Retinal pigment epithelial cell (primary cell): ENCODE results near the gene DNAJB13.

Experiments
- DNase-seq: peaks from one replicate; pipeline ENCODE4 v3.0.0-alpha.2; 2010; ENCODE audit warnings: low read depth
- H3K4me3 ChIP-seq: 2 replicates; pipeline ENCODE4 v1.5.1; 2011; ENCODE audit warnings: mild to moderate bottlenecking, low read length, control low read depth, moderate library complexity
- TF ChIP-seq, protein P1 (sequence below): conservative IDR thresholded peaks from 2 replicates; pipeline ENCODE4 v1.5.1; 2011; ENCODE audit warnings: low read depth, low read length, control low read depth, inconsistent platforms

DNAJB13 gene

DNA sequence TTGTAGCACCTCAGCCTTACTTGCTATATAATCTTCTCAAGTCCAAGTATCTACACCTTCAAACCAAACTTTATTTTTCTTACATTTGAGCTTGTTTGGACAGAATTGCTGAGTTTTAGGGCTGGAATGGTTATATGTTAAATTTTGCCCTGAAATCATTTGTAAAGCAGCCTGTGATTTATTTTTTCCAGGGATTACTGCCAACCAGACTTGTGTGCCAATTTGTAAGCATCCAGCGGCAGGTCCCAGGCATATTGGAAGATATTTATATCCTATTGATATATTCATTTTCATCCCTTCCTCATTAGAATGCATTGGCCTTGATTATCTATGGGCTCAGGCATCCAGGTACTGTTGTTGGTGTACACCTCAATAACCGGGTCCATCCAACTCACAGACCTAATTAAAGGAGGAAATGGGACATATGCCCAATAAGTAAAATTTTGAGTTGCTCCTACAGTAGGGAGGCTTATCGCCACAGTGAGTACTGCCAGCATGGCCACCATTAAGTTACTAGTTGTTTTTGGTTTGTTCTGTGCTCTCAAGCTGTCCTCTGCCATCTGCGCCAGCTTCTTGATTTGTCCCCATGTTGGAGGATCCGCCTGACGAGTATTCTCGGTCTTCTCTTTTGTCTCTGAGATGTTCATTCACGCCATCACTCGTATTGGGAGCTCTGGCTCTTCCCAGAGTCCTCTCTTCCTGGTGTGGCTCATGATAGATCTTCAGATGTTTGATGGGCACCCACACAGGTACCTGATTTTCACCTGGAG lies 9.8 kb upstream of the DNAJB13 start:
- H3K4me3 ChIP-seq: no peak overlapping the region
- TF ChIP-seq, protein P1, sequence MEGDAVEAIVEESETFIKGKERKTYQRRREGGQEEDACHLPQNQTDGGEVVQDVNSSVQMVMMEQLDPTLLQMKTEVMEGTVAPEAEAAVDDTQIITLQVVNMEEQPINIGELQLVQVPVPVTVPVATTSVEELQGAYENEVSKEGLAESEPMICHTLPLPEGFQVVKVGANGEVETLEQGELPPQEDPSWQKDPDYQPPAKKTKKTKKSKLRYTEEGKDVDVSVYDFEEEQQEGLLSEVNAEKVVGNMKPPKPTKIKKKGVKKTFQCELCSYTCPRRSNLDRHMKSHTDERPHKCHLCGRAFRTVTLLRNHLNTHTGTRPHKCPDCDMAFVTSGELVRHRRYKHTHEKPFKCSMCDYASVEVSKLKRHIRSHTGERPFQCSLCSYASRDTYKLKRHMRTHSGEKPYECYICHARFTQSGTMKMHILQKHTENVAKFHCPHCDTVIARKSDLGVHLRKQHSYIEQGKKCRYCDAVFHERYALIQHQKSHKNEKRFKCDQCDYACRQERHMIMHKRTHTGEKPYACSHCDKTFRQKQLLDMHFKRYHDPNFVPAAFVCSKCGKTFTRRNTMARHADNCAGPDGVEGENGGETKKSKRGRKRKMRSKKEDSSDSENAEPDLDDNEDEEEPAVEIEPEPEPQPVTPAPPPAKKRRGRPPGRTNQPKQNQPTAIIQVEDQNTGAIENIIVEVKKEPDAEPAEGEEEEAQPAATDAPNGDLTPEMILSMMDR: no peak
- DNase-seq: no peak

GRCh38 chr11:73942010-73942409 lies 8.8 kb upstream of the DNAJB13 start:
- no peak overlapping the region for H3K4me3 ChIP-seq
- TF ChIP-seq, protein P1: no peak
- no peak for DNase-seq

DNA sequence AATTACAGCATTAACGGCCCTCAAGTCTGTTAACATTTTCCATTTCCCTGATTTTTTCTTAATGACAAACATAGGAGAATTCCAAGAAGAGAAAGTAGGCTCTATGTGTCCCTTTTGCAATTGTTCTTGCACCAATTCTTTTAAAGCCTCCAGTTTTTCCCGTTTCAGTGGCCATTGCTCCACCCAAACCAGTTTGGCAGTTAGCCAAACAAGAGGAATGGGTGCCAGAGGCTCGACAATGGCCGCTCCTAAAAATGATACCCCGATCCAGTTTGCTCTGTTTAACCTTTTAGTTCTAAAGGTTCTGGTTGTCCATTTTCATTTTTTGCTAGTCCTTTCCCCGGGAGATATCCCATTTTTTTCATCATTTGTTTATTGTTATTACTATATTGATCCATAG lies 6.7 kb upstream of the DNAJB13 start:
- no peak overlapping the region for H3K4me3 ChIP-seq
- no peak for DNase-seq
- TF ChIP-seq, protein P1: no peak

DNA sequence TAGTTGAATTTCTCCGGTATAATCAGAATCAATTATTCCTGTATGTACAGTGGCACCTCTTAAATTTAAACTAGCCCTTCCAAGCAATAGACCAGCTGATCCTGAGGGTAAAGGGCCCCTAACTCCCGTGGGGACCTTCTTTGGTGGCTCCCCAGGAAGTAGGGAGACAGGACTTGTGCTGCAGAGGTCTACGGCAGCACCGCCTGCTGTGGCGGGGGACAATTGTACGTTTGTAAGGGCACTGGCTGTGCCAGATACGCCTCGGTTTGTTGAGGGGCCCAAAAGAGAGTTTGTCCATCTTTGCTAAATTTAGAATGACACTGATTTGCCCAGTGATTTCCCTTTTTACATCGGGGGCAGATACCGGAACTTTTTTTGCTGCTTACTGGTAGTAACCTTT lies 5.9 kb upstream of the DNAJB13 start:
- DNase-seq: no peak
- TF ChIP-seq, protein P1: no peak

GRCh38 chr11:73945396-73945795 lies 5.4 kb upstream of the DNAJB13 start:
- no peak overlapping the region for H3K4me3 ChIP-seq
- DNase-seq: no peak
- TF ChIP-seq, protein P1: no peak

More for the DNA sequence above, 5.9 kb upstream of the DNAJB13 start:
- no peak overlapping the region for H3K4me3 ChIP-seq

DNA sequence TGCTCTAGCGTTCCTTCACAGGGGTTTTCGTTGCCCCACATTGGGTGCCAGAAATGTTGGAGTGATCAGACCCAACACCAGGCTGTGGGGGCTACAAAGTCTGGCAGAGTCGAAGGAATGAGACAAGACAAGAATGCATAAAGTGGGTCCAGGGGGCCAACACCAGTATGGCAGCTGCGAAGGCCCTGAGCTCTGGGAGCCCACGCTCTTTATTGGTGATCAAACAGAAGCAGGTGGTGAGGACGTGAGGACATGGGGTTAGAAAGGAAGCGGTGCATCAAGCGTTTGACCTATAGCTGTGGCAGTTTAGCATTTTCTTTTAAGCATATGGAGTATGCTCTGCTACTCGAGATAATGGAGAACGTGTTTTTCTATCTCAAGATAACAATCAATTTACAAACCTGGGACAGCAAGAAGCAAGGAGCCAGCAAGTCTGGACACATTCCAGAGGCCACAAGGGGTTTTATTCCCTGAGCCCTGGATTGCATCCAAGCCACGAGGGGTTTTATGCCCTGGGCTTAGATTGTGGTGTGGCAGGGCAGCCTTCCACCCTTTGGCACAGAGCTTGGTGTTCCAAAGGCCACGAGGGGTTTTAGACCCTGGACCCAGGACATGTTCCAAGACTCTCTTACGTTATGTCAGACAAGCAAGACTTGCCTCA lies 3.9 kb upstream of the DNAJB13 start:
- no peak for DNase-seq
- H3K4me3 ChIP-seq: no peak overlapping the region
- TF ChIP-seq, protein P1: no peak

DNA sequence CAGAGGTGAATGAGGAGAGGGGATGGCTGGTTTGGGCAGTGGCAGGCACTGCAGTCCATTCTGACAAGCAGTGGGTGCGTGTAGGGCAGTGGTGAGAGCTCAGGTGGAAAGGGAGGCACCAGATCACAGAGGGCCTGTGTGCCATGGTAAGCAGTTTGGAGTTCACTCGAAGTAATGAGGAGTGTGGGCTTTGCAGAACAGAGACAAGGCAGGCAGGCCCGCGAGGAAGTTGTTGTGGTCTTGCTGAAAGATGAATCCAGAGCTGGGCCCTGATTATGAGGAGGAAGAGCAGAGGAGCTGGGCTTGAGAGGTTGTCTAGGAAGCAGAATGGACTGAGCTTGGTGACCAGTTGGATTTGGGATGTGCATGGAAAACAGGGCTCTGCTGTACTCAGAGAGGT lies 1.6 kb upstream of the DNAJB13 start:
- no peak for DNase-seq

More for the DNA sequence above, 1.6 kb upstream of the DNAJB13 start:
- TF ChIP-seq, protein P1: no peak
- no peak overlapping the region for H3K4me3 ChIP-seq
